Liver (tissue), 9 donors: ENCODE results near the gene RERE. TPM values are rescaled to one million over a fixed set of nuclear protein-coding genes. Genes with fewer than 3 reads are reported as not detected.

Source experiments
- DNase-seq: peaks from one replicate; pipeline ENCODE4 v3.0.0-alpha.2; 2017; ENCODE audit warnings: low spot score
- H3K27ac ChIP-seq, 2 donors: one replicate each; pipeline ENCODE4 v1.7.0; 2013; ENCODE audit warnings: inconsistent platforms in 2 of 2, low read length in 2 of 2, control low read depth in 1 of 2, low read depth in 1 of 2, mild to moderate bottlenecking in 1 of 2
- H3K27me3 ChIP-seq, 4 donors: one replicate each; pipeline versions ENCODE4 v1.6.1 to v1.7.0; 2013; ENCODE audit warnings: low read length in 3 of 4, inconsistent platforms in 1 of 4, mild to moderate bottlenecking in 1 of 4, moderate library complexity in 1 of 4; ENCODE audit not compliant: control insufficient read depth in 4 of 4, insufficient read depth in 4 of 4
- H3K36me3 ChIP-seq, 4 donors: one replicate each; pipeline versions ENCODE4 v1.6.1 to v1.7.0; 2013; ENCODE audit warnings: low read length in 3 of 4, mild to moderate bottlenecking in 3 of 4, low read depth in 1 of 4, moderate library complexity in 1 of 4; ENCODE audit not compliant: control insufficient read depth in 4 of 4, insufficient read depth in 3 of 4
- H3K4me1 ChIP-seq, 4 donors: one replicate each; pipeline versions ENCODE4 v1.6.1 to v1.7.0; 2013; ENCODE audit warnings: low read length in 3 of 4, mild to moderate bottlenecking in 3 of 4, moderate library complexity in 1 of 4; ENCODE audit not compliant: control insufficient read depth in 4 of 4, insufficient read depth in 4 of 4
- H3K4me3 ChIP-seq, 3 donors: one replicate each; pipeline versions ENCODE4 v1.6.1 to v1.7.0; 2013; ENCODE audit warnings: low read length in 3 of 3, control low read depth in 1 of 3, low read depth in 1 of 3, mild to moderate bottlenecking in 1 of 3
- H3K9ac ChIP-seq, 2 donors: one replicate each; pipeline ENCODE4 v1.7.0; 2013; ENCODE audit warnings: low read length in 2 of 2, mild to moderate bottlenecking in 2 of 2, moderate library complexity in 2 of 2, control low read depth in 1 of 2, low read depth in 1 of 2
- H3K9me3 ChIP-seq, 4 donors: one replicate each; pipeline versions ENCODE4 v1.6.1 to v1.7.0; 2013; ENCODE audit warnings: low read length in 3 of 4; ENCODE audit not compliant: control insufficient read depth in 4 of 4
- EGR1 ChIP-seq, 2 donors: IDR thresholded peaks; 2 replicates each; pipeline ENCODE4 v1.6.1; 2016 to 2018; ENCODE audit warnings: antibody characterized with exemption in 2 of 2, low read depth in 2 of 2
- FOXA1 ChIP-seq: IDR thresholded peaks from 2 replicates; pipeline ENCODE4 v1.6.1; 2016; ENCODE audit warnings: antibody characterized with exemption
- FOXA2 ChIP-seq: IDR thresholded peaks from 2 replicates; pipeline ENCODE4 v1.6.1; 2016; ENCODE audit warnings: antibody characterized with exemption
- GABPA ChIP-seq, 2 donors: IDR thresholded peaks in 1 of 2; conservative IDR thresholded peaks in 1 of 2; 2 replicates each; pipeline ENCODE4 v1.6.1; 2016; ENCODE audit warnings: antibody characterized with exemption in 2 of 2, mild to moderate bottlenecking in 1 of 2, moderate library complexity in 1 of 2
- HNF4A ChIP-seq, 2 donors: conservative IDR thresholded peaks; 2 replicates each; pipeline ENCODE4 v1.6.1; 2016; ENCODE audit warnings: antibody characterized with exemption in 2 of 2, mild to moderate bottlenecking in 2 of 2
- HNF4G ChIP-seq: IDR thresholded peaks from 2 replicates; pipeline ENCODE4 v1.6.1; 2016; ENCODE audit warnings: antibody characterized with exemption
- JUND ChIP-seq, 2 donors: IDR thresholded peaks; 2 replicates each; pipeline ENCODE4 v1.6.1; 2016; ENCODE audit warnings: antibody characterized with exemption in 2 of 2
- NR2F2 ChIP-seq: IDR thresholded peaks from 2 replicates; pipeline ENCODE4 v1.6.1; 2016; ENCODE audit warnings: antibody characterized with exemption
- RAD21 ChIP-seq, 2 donors: IDR thresholded peaks; 2 replicates each; pipeline ENCODE4 v1.6.1; 2016; ENCODE audit warnings: antibody characterized with exemption in 2 of 2, mild to moderate bottlenecking in 2 of 2
- RXRA ChIP-seq, 2 donors: IDR thresholded peaks; 2 replicates each; pipeline ENCODE4 v1.6.1; 2017 to 2018; ENCODE audit warnings: antibody characterized with exemption in 2 of 2, mild to moderate bottlenecking in 1 of 2
- SP1 ChIP-seq: IDR thresholded peaks from 2 replicates; pipeline ENCODE4 v1.6.1; 2018; ENCODE audit warnings: antibody characterized with exemption, mild to moderate bottlenecking
- TAF1 ChIP-seq: conservative IDR thresholded peaks from 2 replicates; pipeline ENCODE4 v1.6.1; 2016; ENCODE audit warnings: antibody characterized with exemption, mild to moderate bottlenecking
- YY1 ChIP-seq: IDR thresholded peaks from 2 replicates; pipeline ENCODE4 v1.6.1; 2016; ENCODE audit warnings: antibody characterized with exemption, mild to moderate bottlenecking
- WGBS: extraction: QIAGEN DNeasy Blood & Tissue Kit; methylation state at CpG from one replicate; pipeline ENCODE4 v1.1.7; 2013; 5-methylcytosine and 5-hydroxymethylcytosine counted together
- polyA plus RNA-seq, 2 donors: library from polyadenylated mRNA; stranded (reverse) in 1 of 2; unstranded in 1 of 2; fragments of 200-250 nt in 1 of 2; fragments of >200 nt in 1 of 2; fragmentation: Nextera tagmentation in 1 of 2; extraction: Ambion mirVana in 1 of 2; gene quantifications; one replicate each; pipeline versions ENCODE4 v1.2.1 to v1.2.3, GENCODE V29; 2013 to 2015
- total RNA-seq, 2 donors: library from RNA; depleted of rRNA; stranded (reverse); fragments of >200 nt; gene quantifications; one replicate each; pipeline ENCODE4 v1.2.3, GENCODE V29; 2014
- TF ChIP-seq, protein P1 (sequence below): fragments of 150-350 bp; IDR thresholded peaks from 2 replicates; pipeline ENCODE4 v1.5.1; 2017; ENCODE audit warnings: improper control_type of control experiment, low read depth, low read length; ENCODE audit not compliant: missing input control
- TF ChIP-seq, protein P2 (sequence below): IDR thresholded peaks from 2 replicates; pipeline ENCODE4 v1.6.1; 2016; ENCODE audit warnings: antibody characterized with exemption
- TF ChIP-seq, protein P3 (sequence below): IDR thresholded peaks from 2 replicates; pipeline ENCODE4 v1.6.1; 2016; ENCODE audit warnings: antibody characterized with exemption
- TF ChIP-seq, protein P4 (sequence below): IDR thresholded peaks from 2 replicates; pipeline ENCODE4 v1.6.1; 2016; ENCODE audit warnings: antibody characterized with exemption, mild to moderate bottlenecking
- TF ChIP-seq, protein P5 (sequence below): IDR thresholded peaks from 2 replicates; pipeline ENCODE4 v1.6.1; 2016; ENCODE audit warnings: antibody characterized with exemption
- donor health status: healthy.
- donor health status: healthy.
- donor health status: healthy.
- donor health status: healthy.
- donor health status: healthy.

The RERE gene
- total and polyA plus RNA-seq, 4 donors, result 9.8 to 49.1 (median 24.8) TPM

DNA sequence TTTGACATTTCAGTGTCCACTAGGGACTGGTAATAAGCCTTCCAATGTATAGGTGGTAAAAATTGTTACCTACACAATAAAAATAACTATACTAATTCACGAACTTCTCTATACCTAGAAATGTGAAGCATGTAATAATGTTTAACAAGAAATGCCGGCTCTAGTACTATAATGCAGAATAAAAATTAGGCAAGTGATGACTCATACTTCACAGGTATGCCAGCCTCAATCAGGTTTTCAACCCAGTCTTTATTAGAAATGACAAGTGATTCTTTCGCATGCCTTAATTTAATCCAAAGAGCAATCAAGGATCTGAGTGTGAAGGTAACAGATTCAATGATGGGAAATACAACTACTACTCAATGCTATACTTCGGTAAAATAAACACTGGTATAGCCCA, 134.9 kb downstream of the RERE start:
- Histone ChIP-seq H3K9me3 (no peaks in the 10 kb centered on the region), H3K4me1 (peaks cover 2 to 21% (median 4%) of the 10 kb centered on the region in 4 donors)
- 89% methylated on average over 4 of the region's 4 CpGs for WGBS

DNA sequence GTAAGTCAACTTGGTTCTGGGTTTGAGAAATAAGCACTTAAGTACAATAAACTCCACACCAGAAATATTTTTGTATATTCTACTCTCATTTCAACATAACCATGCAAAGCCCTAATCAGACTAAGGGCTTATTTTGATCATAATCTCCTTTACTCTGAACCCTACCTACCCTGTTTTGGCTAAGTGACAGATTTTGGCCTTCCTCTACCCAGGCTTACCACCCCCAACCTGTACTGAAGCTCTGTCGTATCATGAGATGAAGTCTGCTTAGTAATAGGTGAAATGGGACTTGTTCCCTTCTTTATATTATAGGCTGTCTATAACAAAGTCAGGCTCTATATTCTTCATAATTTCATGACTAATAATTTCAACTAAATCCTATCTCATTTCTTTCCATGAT, 135.5 kb downstream of the RERE start:
- WGBS, result 77% methylated on average over 1 of the region's 1 CpG
- H3K9ac ChIP-seq, result peak overlapping the region in 1 of 2 donors; percentile 58
- H3K4me3 ChIP-seq, result no peak overlapping the region
- H3K27me3 ChIP-seq, result no peaks in the 10 kb centered on the region
- peaks cover 2 to 21% (median 4%) of the 10 kb centered on the region in 4 donors for H3K4me1 ChIP-seq
- H3K9me3 ChIP-seq, result no peaks in the 10 kb centered on the region
- no peaks in the 10 kb centered on the region for H3K36me3 ChIP-seq
- no peak overlapping the region for H3K27ac ChIP-seq
- TF ChIP-seq EGR1 (IDR thresholded peaks at IDR 0.05; ENCODE audit: low read depth in 2 of 2) (no peak), FOXA2 (no peak), NR2F2 (no peak), FOXA1 (no peak), YY1 (no peak), JUND (IDR thresholded peaks at IDR 0.05) (no peak), SP1 (no peak), HNF4G (no peak), HNF4A (conservative IDR thresholded peaks at IDR 0.05) (no peak), RAD21 (IDR thresholded peaks at IDR 0.05) (no peak), GABPA (IDR thresholded peaks at IDR 0.05 in 1 of 2, conservative IDR thresholded peaks at IDR 0.05 in 1 of 2) (no peak), RXRA (IDR thresholded peaks at IDR 0.05) (no peak), TAF1 (no peak)
- TF ChIP-seq, protein P1, sequence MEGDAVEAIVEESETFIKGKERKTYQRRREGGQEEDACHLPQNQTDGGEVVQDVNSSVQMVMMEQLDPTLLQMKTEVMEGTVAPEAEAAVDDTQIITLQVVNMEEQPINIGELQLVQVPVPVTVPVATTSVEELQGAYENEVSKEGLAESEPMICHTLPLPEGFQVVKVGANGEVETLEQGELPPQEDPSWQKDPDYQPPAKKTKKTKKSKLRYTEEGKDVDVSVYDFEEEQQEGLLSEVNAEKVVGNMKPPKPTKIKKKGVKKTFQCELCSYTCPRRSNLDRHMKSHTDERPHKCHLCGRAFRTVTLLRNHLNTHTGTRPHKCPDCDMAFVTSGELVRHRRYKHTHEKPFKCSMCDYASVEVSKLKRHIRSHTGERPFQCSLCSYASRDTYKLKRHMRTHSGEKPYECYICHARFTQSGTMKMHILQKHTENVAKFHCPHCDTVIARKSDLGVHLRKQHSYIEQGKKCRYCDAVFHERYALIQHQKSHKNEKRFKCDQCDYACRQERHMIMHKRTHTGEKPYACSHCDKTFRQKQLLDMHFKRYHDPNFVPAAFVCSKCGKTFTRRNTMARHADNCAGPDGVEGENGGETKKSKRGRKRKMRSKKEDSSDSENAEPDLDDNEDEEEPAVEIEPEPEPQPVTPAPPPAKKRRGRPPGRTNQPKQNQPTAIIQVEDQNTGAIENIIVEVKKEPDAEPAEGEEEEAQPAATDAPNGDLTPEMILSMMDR, result no peak
- TF ChIP-seq, protein P2, sequence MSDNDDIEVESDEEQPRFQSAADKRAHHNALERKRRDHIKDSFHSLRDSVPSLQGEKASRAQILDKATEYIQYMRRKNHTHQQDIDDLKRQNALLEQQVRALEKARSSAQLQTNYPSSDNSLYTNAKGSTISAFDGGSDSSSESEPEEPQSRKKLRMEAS, result no peak
- TF ChIP-seq, protein P3, sequence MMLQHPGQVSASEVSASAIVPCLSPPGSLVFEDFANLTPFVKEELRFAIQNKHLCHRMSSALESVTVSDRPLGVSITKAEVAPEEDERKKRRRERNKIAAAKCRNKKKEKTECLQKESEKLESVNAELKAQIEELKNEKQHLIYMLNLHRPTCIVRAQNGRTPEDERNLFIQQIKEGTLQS, result no peak
- TF ChIP-seq, protein P4, sequence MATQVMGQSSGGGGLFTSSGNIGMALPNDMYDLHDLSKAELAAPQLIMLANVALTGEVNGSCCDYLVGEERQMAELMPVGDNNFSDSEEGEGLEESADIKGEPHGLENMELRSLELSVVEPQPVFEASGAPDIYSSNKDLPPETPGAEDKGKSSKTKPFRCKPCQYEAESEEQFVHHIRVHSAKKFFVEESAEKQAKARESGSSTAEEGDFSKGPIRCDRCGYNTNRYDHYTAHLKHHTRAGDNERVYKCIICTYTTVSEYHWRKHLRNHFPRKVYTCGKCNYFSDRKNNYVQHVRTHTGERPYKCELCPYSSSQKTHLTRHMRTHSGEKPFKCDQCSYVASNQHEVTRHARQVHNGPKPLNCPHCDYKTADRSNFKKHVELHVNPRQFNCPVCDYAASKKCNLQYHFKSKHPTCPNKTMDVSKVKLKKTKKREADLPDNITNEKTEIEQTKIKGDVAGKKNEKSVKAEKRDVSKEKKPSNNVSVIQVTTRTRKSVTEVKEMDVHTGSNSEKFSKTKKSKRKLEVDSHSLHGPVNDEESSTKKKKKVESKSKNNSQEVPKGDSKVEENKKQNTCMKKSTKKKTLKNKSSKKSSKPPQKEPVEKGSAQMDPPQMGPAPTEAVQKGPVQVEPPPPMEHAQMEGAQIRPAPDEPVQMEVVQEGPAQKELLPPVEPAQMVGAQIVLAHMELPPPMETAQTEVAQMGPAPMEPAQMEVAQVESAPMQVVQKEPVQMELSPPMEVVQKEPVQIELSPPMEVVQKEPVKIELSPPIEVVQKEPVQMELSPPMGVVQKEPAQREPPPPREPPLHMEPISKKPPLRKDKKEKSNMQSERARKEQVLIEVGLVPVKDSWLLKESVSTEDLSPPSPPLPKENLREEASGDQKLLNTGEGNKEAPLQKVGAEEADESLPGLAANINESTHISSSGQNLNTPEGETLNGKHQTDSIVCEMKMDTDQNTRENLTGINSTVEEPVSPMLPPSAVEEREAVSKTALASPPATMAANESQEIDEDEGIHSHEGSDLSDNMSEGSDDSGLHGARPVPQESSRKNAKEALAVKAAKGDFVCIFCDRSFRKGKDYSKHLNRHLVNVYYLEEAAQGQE, result no peak
- TF ChIP-seq, protein P5, sequence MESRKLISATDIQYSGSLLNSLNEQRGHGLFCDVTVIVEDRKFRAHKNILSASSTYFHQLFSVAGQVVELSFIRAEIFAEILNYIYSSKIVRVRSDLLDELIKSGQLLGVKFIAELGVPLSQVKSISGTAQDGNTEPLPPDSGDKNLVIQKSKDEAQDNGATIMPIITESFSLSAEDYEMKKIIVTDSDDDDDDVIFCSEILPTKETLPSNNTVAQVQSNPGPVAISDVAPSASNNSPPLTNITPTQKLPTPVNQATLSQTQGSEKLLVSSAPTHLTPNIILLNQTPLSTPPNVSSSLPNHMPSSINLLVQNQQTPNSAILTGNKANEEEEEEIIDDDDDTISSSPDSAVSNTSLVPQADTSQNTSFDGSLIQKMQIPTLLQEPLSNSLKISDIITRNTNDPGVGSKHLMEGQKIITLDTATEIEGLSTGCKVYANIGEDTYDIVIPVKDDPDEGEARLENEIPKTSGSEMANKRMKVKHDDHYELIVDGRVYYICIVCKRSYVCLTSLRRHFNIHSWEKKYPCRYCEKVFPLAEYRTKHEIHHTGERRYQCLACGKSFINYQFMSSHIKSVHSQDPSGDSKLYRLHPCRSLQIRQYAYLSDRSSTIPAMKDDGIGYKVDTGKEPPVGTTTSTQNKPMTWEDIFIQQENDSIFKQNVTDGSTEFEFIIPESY, result no peak
- no peak for DNase-seq

More for the DNA sequence above, 134.9 kb downstream of the RERE start:
- Histone ChIP-seq H3K4me3 (no peak overlapping the region), H3K36me3 (no peaks in the 10 kb centered on the region), H3K27me3 (no peaks in the 10 kb centered on the region), H3K9ac (no peak overlapping the region), H3K27ac (no peak overlapping the region)
- TF ChIP-seq YY1 (no peak), HNF4G (no peak), FOXA2 (no peak), SP1 (no peak), FOXA1 (no peak), EGR1 (IDR thresholded peaks at IDR 0.05; ENCODE audit: low read depth in 2 of 2) (no peak), NR2F2 (no peak), JUND (IDR thresholded peaks at IDR 0.05) (no peak), GABPA (IDR thresholded peaks at IDR 0.05 in 1 of 2, conservative IDR thresholded peaks at IDR 0.05 in 1 of 2) (no peak)
- TF ChIP-seq, protein P4, result no peak
- DNase-seq, result no peak
